NB4 (cell line): Measurements from ENCODE around the gene EEF2KMT.
"Not testable (repeated sequence)": the region's sequence is repeated elsewhere in the genome, so short reads cannot be mapped to it uniquely, and the experiment has no call there.

Experiments used
- MYC ChIP-seq: IDR thresholded peaks from 2 replicates; pipeline ENCODE4 v1.6.1; 2011; ENCODE audit warnings: low read depth, low read length
- POLR2A ChIP-seq: IDR thresholded peaks from 2 replicates; pipeline ENCODE4 v1.6.1; 2011; ENCODE audit warnings: mild to moderate bottlenecking; ENCODE audit not compliant: insufficient read length; ENCODE audit errors: extremely low read depth
- TF ChIP-seq, protein P1 (sequence below): IDR thresholded peaks from one replicate; pipeline ENCODE4 v1.5.1; 2012; ENCODE audit warnings: low read depth, low read length

DNA sequence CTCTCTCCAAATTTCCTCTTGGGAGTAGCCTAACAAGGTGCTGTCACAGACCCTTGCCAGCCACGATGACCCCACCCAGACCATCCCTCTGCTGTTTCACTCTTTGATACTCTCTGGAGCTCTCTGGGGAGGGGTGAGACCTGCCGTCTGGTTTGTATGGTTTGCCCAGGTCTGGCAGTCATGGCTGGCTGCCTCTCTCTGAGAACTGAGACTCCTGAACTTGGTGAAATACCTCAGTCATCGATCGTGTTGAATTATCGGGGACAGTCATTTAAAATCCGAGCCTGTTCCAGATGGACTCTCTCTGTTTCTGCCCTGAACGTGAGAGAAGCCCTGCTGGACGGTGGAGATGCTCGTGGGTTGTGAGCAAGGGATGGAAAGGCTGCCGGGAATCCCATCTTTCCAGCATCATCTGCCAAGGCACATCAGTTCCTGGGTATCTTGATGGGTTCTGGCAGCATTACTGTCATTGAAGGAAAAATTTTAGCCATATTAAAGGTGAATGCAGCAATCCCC is 19.2 kb upstream of the EEF2KMT start:
- TF ChIP-seq, protein P1, sequence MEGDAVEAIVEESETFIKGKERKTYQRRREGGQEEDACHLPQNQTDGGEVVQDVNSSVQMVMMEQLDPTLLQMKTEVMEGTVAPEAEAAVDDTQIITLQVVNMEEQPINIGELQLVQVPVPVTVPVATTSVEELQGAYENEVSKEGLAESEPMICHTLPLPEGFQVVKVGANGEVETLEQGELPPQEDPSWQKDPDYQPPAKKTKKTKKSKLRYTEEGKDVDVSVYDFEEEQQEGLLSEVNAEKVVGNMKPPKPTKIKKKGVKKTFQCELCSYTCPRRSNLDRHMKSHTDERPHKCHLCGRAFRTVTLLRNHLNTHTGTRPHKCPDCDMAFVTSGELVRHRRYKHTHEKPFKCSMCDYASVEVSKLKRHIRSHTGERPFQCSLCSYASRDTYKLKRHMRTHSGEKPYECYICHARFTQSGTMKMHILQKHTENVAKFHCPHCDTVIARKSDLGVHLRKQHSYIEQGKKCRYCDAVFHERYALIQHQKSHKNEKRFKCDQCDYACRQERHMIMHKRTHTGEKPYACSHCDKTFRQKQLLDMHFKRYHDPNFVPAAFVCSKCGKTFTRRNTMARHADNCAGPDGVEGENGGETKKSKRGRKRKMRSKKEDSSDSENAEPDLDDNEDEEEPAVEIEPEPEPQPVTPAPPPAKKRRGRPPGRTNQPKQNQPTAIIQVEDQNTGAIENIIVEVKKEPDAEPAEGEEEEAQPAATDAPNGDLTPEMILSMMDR, result not testable (repeated sequence)
- not testable (repeated sequence) for TF ChIP-seq POLR2A, MYC
